GM23338 (cell line): ENCODE data around the gene ZNF76. TPM values are rescaled to one million over a fixed set of nuclear protein-coding genes. Genes with fewer than 3 reads are reported as not detected.
A peak's percentile ranks its signal among the peaks of the same experiment; 100 is the strongest.

Source experiments
- ATAC-seq: fragments of 200-7000 bp; cut with Tn5 transposase; 3 replicates; pipeline ENCODE4 v1.9.1; 2020
- DNase-seq: peaks from one replicate; pipeline ENCODE4 v3.0.0-alpha.2; 2015; ENCODE audit warnings: low spot score
- H2AFZ ChIP-seq: fragments of 200-600 bp; sonication (generic); 2 replicates; pipeline ENCODE4 v1.8.0; 2016; ENCODE audit warnings: antibody characterized with exemption, mild to moderate bottlenecking, moderate library complexity
- H3F3A ChIP-seq: fragments of 200-600 bp; sonication (generic); replicated peaks from 2 replicates; pipeline ENCODE4 v1.8.0; 2017; ENCODE audit warnings: antibody characterized with exemption, mixed run types, low read depth
- H3K27ac ChIP-seq: fragments of 200-600 bp; sonication (generic); 2 replicates; pipeline ENCODE4 v1.6.1; 2016; ENCODE audit warnings: low read depth
- H3K27me3 ChIP-seq: fragments of 200-600 bp; sonication (generic); 2 replicates; pipeline ENCODE4 v1.8.0; 2016; ENCODE audit warnings: mild to moderate bottlenecking, mixed run types, moderate library complexity; ENCODE audit not compliant: insufficient read depth
- H3K36me3 ChIP-seq: fragments of 200-600 bp; sonication (generic); 2 replicates; pipeline ENCODE4 v1.8.0; 2016; ENCODE audit warnings: mild to moderate bottlenecking; ENCODE audit not compliant: insufficient read depth
- H3K4me1 ChIP-seq: fragments of 200-600 bp; sonication (generic); 2 replicates; pipeline ENCODE4 v1.8.0; 2016; ENCODE audit warnings: mild to moderate bottlenecking, moderate library complexity; ENCODE audit not compliant: insufficient read depth
- H3K4me2 ChIP-seq: fragments of 200-600 bp; sonication (generic); 2 replicates; pipeline ENCODE4 v1.7.1; 2017; ENCODE audit warnings: mixed run types
- H3K4me3 ChIP-seq: fragments of 200-600 bp; sonication (generic); 2 replicates; pipeline ENCODE4 v1.6.1; 2016; ENCODE audit warnings: mixed run types
- H3K79me2 ChIP-seq: fragments of 200-600 bp; sonication (generic); replicated peaks from 2 replicates; pipeline ENCODE4 v1.8.0; 2017; ENCODE audit warnings: mild to moderate bottlenecking; ENCODE audit not compliant: insufficient read depth
- H3K9me2 ChIP-seq: fragments of 200-600 bp; sonication (generic); 2 replicates; pipeline ENCODE4 v1.8.0; 2017; ENCODE audit not compliant: insufficient read depth
- H4K20me1 ChIP-seq: fragments of 200-600 bp; sonication (generic); replicated peaks from 2 replicates; pipeline ENCODE4 v1.8.0; 2017; ENCODE audit warnings: mild to moderate bottlenecking; ENCODE audit not compliant: insufficient read depth
- H3K27ac Mint-ChIP-seq: 2 replicates; pipeline ENCODE4 v1.8.0; 2020; ENCODE audit warnings: inconsistent platforms, mild to moderate bottlenecking, moderate library complexity, mixed read lengths
- H3K27me3 Mint-ChIP-seq: 3 replicates; pipeline ENCODE4 v1.8.0; 2022; ENCODE audit warnings: low read depth, mild to moderate bottlenecking, moderate library complexity, mixed read lengths, inconsistent platforms; ENCODE audit not compliant: insufficient read depth, poor library complexity
- H3K36me3 Mint-ChIP-seq: 3 replicates; pipeline ENCODE4 v1.8.0; 2021; ENCODE audit warnings: low read depth, mild to moderate bottlenecking, inconsistent platforms, moderate library complexity, mixed read lengths
- H3K4me1 Mint-ChIP-seq: 3 replicates; pipeline ENCODE4 v1.8.0; 2020; ENCODE audit warnings: mild to moderate bottlenecking, inconsistent platforms, mixed read lengths
- H3K4me3 Mint-ChIP-seq: 3 replicates; pipeline ENCODE4 v1.8.0; 2021; ENCODE audit warnings: moderate library complexity, mild to moderate bottlenecking, inconsistent platforms, mixed read lengths
- H3K9me3 Mint-ChIP-seq: 3 replicates; pipeline ENCODE4 v1.8.0; 2020; ENCODE audit warnings: moderate library complexity, mild to moderate bottlenecking, inconsistent platforms, mixed read lengths
- CREB1 ChIP-seq: fragments of 250-450 bp; sonication (Bioruptor Pico); IDR thresholded peaks from 2 replicates; pipeline ENCODE4 v1.5.0; 2020; ENCODE audit warnings: low read depth, mild to moderate bottlenecking, moderate library complexity
- ETS1 ChIP-seq: IDR thresholded peaks from 2 replicates; pipeline ENCODE4 v1.6.1; 2016; ENCODE audit warnings: antibody characterized with exemption
- EZH2phosphoT487 ChIP-seq: fragments of 200-600 bp; sonication (generic); IDR thresholded peaks from one replicate; pipeline ENCODE4 v1.8.1; 2018; ENCODE audit warnings: antibody characterized with exemption; ENCODE audit not compliant: unreplicated experiment
- JUNB ChIP-seq: IDR thresholded peaks from one replicate; pipeline ENCODE4 v1.6.1; 2016; ENCODE audit warnings: antibody characterized with exemption; ENCODE audit not compliant: unreplicated experiment
- NANOG ChIP-seq: IDR thresholded peaks from 2 replicates; pipeline ENCODE4 v1.6.1; 2016; ENCODE audit warnings: antibody characterized with exemption, borderline replicate concordance
- POLR2AphosphoS5 ChIP-seq: IDR thresholded peaks from 2 replicates; pipeline ENCODE4 v1.6.1; 2016; ENCODE audit warnings: antibody characterized with exemption, low read depth
- STAT1 ChIP-seq: IDR thresholded peaks from one replicate; pipeline ENCODE4 v1.6.1; 2016; ENCODE audit warnings: antibody characterized with exemption; ENCODE audit not compliant: unreplicated experiment
- ZNF114 ChIP-seq: fragments of 250-450 bp; sonication (Bioruptor Pico); IDR thresholded peaks from 2 replicates; pipeline ENCODE4 v1.5.0; 2020; ENCODE audit warnings: mild to moderate bottlenecking, moderate library complexity
- ZNF331 ChIP-seq: fragments of 250-450 bp; sonication (Bioruptor Pico); IDR thresholded peaks from 2 replicates; pipeline ENCODE4 v1.5.0; 2020; ENCODE audit warnings: low read depth, mild to moderate bottlenecking, moderate library complexity
- ZNF462 ChIP-seq: fragments of 250-450 bp; sonication (Bioruptor Pico); IDR thresholded peaks from 2 replicates; pipeline ENCODE4 v1.5.0; 2020; ENCODE audit warnings: mild to moderate bottlenecking, moderate library complexity
- polyA plus RNA-seq: library from polyadenylated mRNA; unstranded; fragments of >200 nt; fragmentation: Nextera tagmentation; extraction: Ambion mirVana; gene quantifications from 2 replicates; pipeline ENCODE4 v1.2.1, GENCODE V29; 2016
- total RNA-seq: library from RNA; depleted of rRNA; stranded (reverse); fragments of >200 nt; shearing (Covaris generic); gene quantifications from 2 replicates; pipeline ENCODE4 v1.2.3, GENCODE V29; 2014

Gene ZNF76
- total and polyA plus RNA-seq, 2 experiments from 2014 or later: 12.5 to 18.8 TPM

GRCh38 chr6:35248300-35248699 lies 11.2 kb upstream of the ZNF76 start:
- peaks cover 11% of the 10 kb centered on the region; the same call in 1 of the 2 replicates for H4K20me1 ChIP-seq
- peaks cover 7% of the 10 kb centered on the region; the same call in 1 of the 2 replicates for H3K4me1 ChIP-seq
- H3K79me2 ChIP-seq: no peaks in the 10 kb centered on the region; the same call in 1 of the 2 replicates
- no peak overlapping the region for H3K27ac ChIP-seq
- Mint-ChIP-seq H3K9me3 (no peaks in the 10 kb centered on the region), H3K4me3 (no peak overlapping the region), H3K4me1 (peaks cover 23% of the 10 kb centered on the region), H3K36me3 (no peaks in the 10 kb centered on the region), H3K27me3 (peaks cover 8% of the 10 kb centered on the region), H3K27ac (peak overlapping the region; percentile 18)
- H3K9me2 ChIP-seq: no peaks in the 10 kb centered on the region
- no peak for DNase-seq
- no peak overlapping the region for H3K4me2 ChIP-seq
- no peaks in the 10 kb centered on the region for H3K27me3 ChIP-seq
- TF ChIP-seq STAT1 (no peak), ZNF114 (CRISPR knock-in tag) (no peak), ZNF462 (CRISPR knock-in tag) (no peak), ZNF331 (no peak), EZH2phosphoT487 (no peak), ETS1 (no peak), POLR2AphosphoS5 (no peak), CREB1 (CRISPR knock-in tag) (no peak), NANOG (no peak), JUNB (no peak)
- H3K36me3 ChIP-seq: no peaks in the 10 kb centered on the region
- no peak for ATAC-seq
- no peaks in the 10 kb centered on the region for H3F3A ChIP-seq
- no peak overlapping the region for H2AFZ ChIP-seq
- H3K4me3 ChIP-seq: no peak overlapping the region
